ENCODE data around the gene MMS19. TPM values are rescaled to one million over a fixed set of nuclear protein-coding genes. Genes with fewer than 3 reads are reported as not detected.

Gene MMS19
- total and polyA plus RNA-seq, 2 donors from 2014 or later: 49.7 to 56.1 TPM

GRCh38 chr10:97456034-97456685 lies 42.1 kb downstream of the MMS19 start:
- no peak for TF ChIP-seq CTCF (IDR thresholded peaks at IDR 0.05; ENCODE audit: borderline replicate concordance, extremely low read depth, insufficient read depth)
- Histone ChIP-seq H3K4me3 (ENCODE audit: low read length in 3 of 3) (no peak overlapping the region), H3K9me3 (ENCODE audit: control insufficient read depth in 2 of 3, insufficient read depth in 1 of 3, low read length in 3 of 3) (no peaks in the 10 kb centered on the region), H3K36me3 (ENCODE audit: control insufficient read depth in 2 of 3, insufficient read depth in 3 of 3, low read length in 3 of 3) (peaks cover 8 to 37% (median 29%) of the 10 kb centered on the region in 3 donors), H3K27me3 (ENCODE audit: control insufficient read depth, insufficient read depth, low read length) (no peaks in the 10 kb centered on the region), H3K27ac (ENCODE audit: low read depth in 2 of 2, low read length in 2 of 2) (no peak overlapping the region), H3K9ac (ENCODE audit: low read length in 3 of 3) (no peak overlapping the region), H3K4me1 (ENCODE audit: control insufficient read depth in 2 of 3, insufficient read depth in 2 of 3, low read depth in 1 of 3, low read length in 3 of 3) (peaks cover 0 to 9% (median 0%) of the 10 kb centered on the region in 3 donors)
- no peak for FAIRE-seq
- intact Hi-C loops (cut with DNase I): no loop called here
- DNase-seq: no peak

- intact Hi-C loops (cut with DNase I): no loop called here
- FAIRE-seq (no peak), DNase-seq (peak in 1 of 5 donors; percentile 29)
- Histone ChIP-seq H3K36me3 (ENCODE audit: control insufficient read depth in 2 of 3, insufficient read depth in 3 of 3, low read length in 3 of 3) (peaks cover 5 to 26% (median 14%) of the 10 kb centered on the region in 3 donors), H3K27ac (ENCODE audit: low read depth in 2 of 2, low read length in 2 of 2) (no peak overlapping the region), H3K27me3 (ENCODE audit: control insufficient read depth, insufficient read depth, low read length) (no peaks in the 10 kb centered on the region), H3K9me3 (ENCODE audit: control insufficient read depth in 2 of 3, insufficient read depth in 1 of 3, low read length in 3 of 3) (no peaks in the 10 kb centered on the region), H3K9ac (ENCODE audit: low read length in 3 of 3) (no peak overlapping the region), H3K4me1 (ENCODE audit: control insufficient read depth in 2 of 3, insufficient read depth in 2 of 3, low read depth in 1 of 3, low read length in 3 of 3) (peaks cover 0 to 4% (median 3%) of the 10 kb centered on the region in 3 donors), H3K4me3 (ENCODE audit: low read length in 3 of 3) (no peak overlapping the region)
- TF ChIP-seq CTCF (IDR thresholded peaks at IDR 0.05; ENCODE audit: borderline replicate concordance, extremely low read depth, insufficient read depth): no peak
Observed at GRCh38 chr10:97454330-97455036, 43.7 kb downstream of the MMS19 start.

- intact Hi-C loops (cut with DNase I): no loop called here
- Histone ChIP-seq H3K9ac (ENCODE audit: low read length in 3 of 3) (no peak overlapping the region), H3K27me3 (ENCODE audit: control insufficient read depth, insufficient read depth, low read length) (no peaks in the 10 kb centered on the region), H3K27ac (ENCODE audit: low read depth in 2 of 2, low read length in 2 of 2) (no peak overlapping the region), H3K4me3 (ENCODE audit: low read length in 3 of 3) (no peak overlapping the region), H3K9me3 (ENCODE audit: control insufficient read depth in 2 of 3, insufficient read depth in 1 of 3, low read length in 3 of 3) (no peaks in the 10 kb centered on the region), H3K36me3 (ENCODE audit: control insufficient read depth in 2 of 3, insufficient read depth in 3 of 3, low read length in 3 of 3) (peaks cover 0 to 12% (median 2%) of the 10 kb centered on the region in 3 donors), H3K4me1 (ENCODE audit: control insufficient read depth in 2 of 3, insufficient read depth in 2 of 3, low read depth in 1 of 3, low read length in 3 of 3) (peaks cover 0 to 8% (median 6%) of the 10 kb centered on the region in 3 donors)
- no peak for FAIRE-seq
- no peak for DNase-seq
- no peak for TF ChIP-seq CTCF (IDR thresholded peaks at IDR 0.05; ENCODE audit: borderline replicate concordance, extremely low read depth, insufficient read depth)
Observed at GRCh38 chr10:97452352-97452751, 45.9 kb downstream of the MMS19 start.
